ENCODE results near the gene BEND7.

The BEND7 gene

DNA sequence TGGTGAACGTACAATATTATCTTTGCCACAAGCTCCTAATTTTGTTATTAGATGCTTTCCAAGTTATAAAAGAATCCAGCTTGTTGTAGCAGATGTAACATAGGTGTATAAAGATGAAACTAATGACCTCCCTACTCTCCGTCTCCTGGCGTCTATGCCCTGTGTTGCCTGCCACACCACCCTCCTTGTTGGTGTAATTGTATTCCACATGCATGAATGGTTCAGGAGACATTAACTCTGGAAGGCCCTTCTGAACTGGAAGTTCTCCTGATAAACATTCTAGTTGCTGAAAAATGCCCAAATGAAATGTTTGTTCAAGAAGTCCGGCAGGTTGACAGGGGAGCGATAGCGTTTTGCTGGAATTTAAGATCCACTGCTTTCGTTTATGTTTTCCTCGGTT is 126.8 kb downstream of the BEND7 start:
- no peak for TF ChIP-seq POLR2A (IDR thresholded peaks at IDR 0.05; ENCODE audit: extremely low read depth, insufficient read length)
- no peak for TF ChIP-seq MYC (IDR thresholded peaks at IDR 0.05; ENCODE audit: low read depth, low read length)
- TF ChIP-seq, protein P1, sequence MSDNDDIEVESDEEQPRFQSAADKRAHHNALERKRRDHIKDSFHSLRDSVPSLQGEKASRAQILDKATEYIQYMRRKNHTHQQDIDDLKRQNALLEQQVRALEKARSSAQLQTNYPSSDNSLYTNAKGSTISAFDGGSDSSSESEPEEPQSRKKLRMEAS (IDR thresholded peaks at IDR 0.05; ENCODE audit: low read depth, low read length), result no peak
- no peak for TF ChIP-seq CTCF (IDR thresholded peaks at IDR 0.05; ENCODE audit: low read depth, low read length)
- H3K4me3 ChIP-seq (ENCODE audit: low read depth, low read length), result no peak overlapping the region
- DNase-seq (ENCODE audit: low read depth), result no peak

GRCh38 chr10:13401142-13401541 is 127.7 kb downstream of the BEND7 start:
- H3K4me3 ChIP-seq (ENCODE audit: low read depth, low read length), result no peak overlapping the region
- no peak for DNase-seq (ENCODE audit: low read depth)
- TF ChIP-seq CTCF (IDR thresholded peaks at IDR 0.05; ENCODE audit: low read depth, low read length) (no peak), MYC (IDR thresholded peaks at IDR 0.05; ENCODE audit: low read depth, low read length) (no peak), POLR2A (IDR thresholded peaks at IDR 0.05; ENCODE audit: extremely low read depth, insufficient read length) (no peak)
- TF ChIP-seq, protein P1 (IDR thresholded peaks at IDR 0.05; ENCODE audit: low read depth, low read length), result no peak

- TF ChIP-seq, protein P1 (IDR thresholded peaks at IDR 0.05; ENCODE audit: low read depth, low read length), result no peak
- no peak for TF ChIP-seq POLR2A (IDR thresholded peaks at IDR 0.05; ENCODE audit: extremely low read depth, insufficient read length)
- TF ChIP-seq MYC (IDR thresholded peaks at IDR 0.05; ENCODE audit: low read depth, low read length), result no peak
- TF ChIP-seq CTCF (IDR thresholded peaks at IDR 0.05; ENCODE audit: low read depth, low read length), result no peak
- DNase-seq (ENCODE audit: low read depth), result no peak
- no peak overlapping the region for H3K4me3 ChIP-seq (ENCODE audit: low read depth, low read length)
These were observed 128.4 kb downstream of the BEND7 start for GRCh38 chr10:13400196-13400965.

DNA sequence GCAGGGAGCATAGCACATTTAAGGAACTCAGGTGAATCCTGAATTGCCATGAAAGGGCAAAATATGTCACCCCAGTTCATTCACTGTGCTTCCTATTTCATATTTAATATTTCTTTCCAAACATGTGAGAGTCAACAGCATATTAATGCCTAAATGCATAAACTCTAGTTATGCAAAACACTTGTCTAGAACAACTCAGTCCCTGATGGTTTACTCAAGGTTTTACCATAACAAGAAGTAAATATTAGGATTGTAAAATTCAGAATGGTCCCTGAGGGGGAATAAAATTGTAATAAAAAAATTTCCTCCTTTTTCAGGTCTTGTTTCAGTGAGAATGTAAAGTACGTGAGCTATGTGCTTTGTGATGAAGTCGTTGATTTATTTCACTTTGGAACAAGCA is 129.1 kb downstream of the BEND7 start:
- TF ChIP-seq POLR2A (IDR thresholded peaks at IDR 0.05; ENCODE audit: extremely low read depth, insufficient read length) (no peak), CTCF (IDR thresholded peaks at IDR 0.05; ENCODE audit: low read depth, low read length) (no peak), MYC (IDR thresholded peaks at IDR 0.05; ENCODE audit: low read depth, low read length) (no peak)
- TF ChIP-seq, protein P1 (IDR thresholded peaks at IDR 0.05; ENCODE audit: low read depth, low read length), result no peak
- H3K4me3 ChIP-seq (ENCODE audit: low read depth, low read length), result no peak overlapping the region
- DNase-seq (ENCODE audit: low read depth), result no peak

DNA sequence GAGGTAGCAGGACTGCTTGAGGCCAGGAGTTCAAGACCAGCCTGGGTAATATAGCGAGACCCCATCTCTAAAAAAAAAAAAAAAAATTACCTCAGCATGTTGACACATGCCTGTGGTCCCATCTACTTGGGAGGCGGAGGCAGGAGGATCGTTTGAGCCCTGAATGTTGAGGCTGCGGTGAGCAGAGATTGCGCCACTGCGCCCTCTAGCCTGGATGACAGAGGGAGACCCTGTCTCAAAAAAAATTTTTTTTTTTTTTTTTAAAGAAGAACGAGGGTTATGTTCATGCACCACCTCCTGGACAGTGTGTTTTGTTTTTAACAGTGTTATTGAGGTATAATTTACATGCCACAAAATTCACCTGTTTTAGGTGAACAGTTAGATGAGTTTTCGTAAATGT is 129.6 kb downstream of the BEND7 start:
- DNase-seq (ENCODE audit: low read depth), result no peak
- H3K4me3 ChIP-seq (ENCODE audit: low read depth, low read length), result no peak overlapping the region
- TF ChIP-seq POLR2A (IDR thresholded peaks at IDR 0.05; ENCODE audit: extremely low read depth, insufficient read length), result no peak
- TF ChIP-seq MYC (IDR thresholded peaks at IDR 0.05; ENCODE audit: low read depth, low read length), result no peak
- TF ChIP-seq, protein P1 (IDR thresholded peaks at IDR 0.05; ENCODE audit: low read depth, low read length), result no peak
- no peak for TF ChIP-seq CTCF (IDR thresholded peaks at IDR 0.05; ENCODE audit: low read depth, low read length)

Measured in NB4 (cell line).